A375 (cell line): Measurements from ENCODE around the gene ANXA2. TPM values are rescaled to one million over a fixed set of nuclear protein-coding genes. Genes with fewer than 3 reads are reported as not detected.

Experiments used
- small RNA-seq: library from RNA; depleted of rRNA; stranded (forward); fragments of <200 nt; gene quantifications from one replicate; pipeline ENCODE3, GENCODE V24; 2014
- total RNA-seq: library from RNA; depleted of rRNA; stranded (reverse); fragments of >200 nt; shearing (Covaris generic); gene quantifications from 2 replicates; pipeline ENCODE4 v1.2.3, GENCODE V29; 2014; rRNA removed

The ANXA2 gene
- 1,140 and 1,194 TPM in 2 replicates for total RNA-seq

GRCh38 chr15:60397772-60398445 lies at the start of gene ANXA2:
TSS of gene ANXA2 (minus strand) at chr15:60397986. CDS start at chr15:60386075, 11,911 bp downstream.

Small RNAs within 50 kb of the gene (small RNA-seq; reads per million reads assigned to genes)
- not detected for gene AC087385.3

Other genes starting within 250 kb of the ANXA2 start
- 23.5 and 24.1 TPM in 2 replicates for gene ICE2, start 81.2 kb upstream of the ANXA2 start, total RNA-seq